Adrenal gland (tissue), 12 donors: ENCODE results near the gene TENM4. TPM values are rescaled to one million over a fixed set of nuclear protein-coding genes. Genes with fewer than 3 reads are reported as not detected.

Experiments
- DNase-seq, 7 donors: peaks; one replicate each; pipeline ENCODE4 v3.0.0-alpha.2; 2019 to 2020
- H3K27ac ChIP-seq, 5 donors: fragments of 200-600 bp; sonication (generic) in 4 of 5; 1 replicate in 3 of 5; 2 replicates in 2 of 5; pipeline versions ENCODE4 v1.5.1 to v1.8.0; 2016 to 2020; ENCODE audit warnings: mild to moderate bottlenecking in 1 of 5
- H3K27me3 ChIP-seq: fragments of 200-600 bp; 2 replicates; pipeline ENCODE4 v1.8.0; 2021
- H3K36me3 ChIP-seq, 2 donors: fragments of 200-600 bp; replicated peaks in 1 of 2; 1 replicate in 1 of 2; 2 replicates in 1 of 2; pipeline versions ENCODE4 v1.5.1 to v1.8.0; 2018 to 2022
- H3K4me1 ChIP-seq, 2 donors: fragments of 200-600 bp; replicated peaks in 1 of 2; 1 replicate in 1 of 2; 2 replicates in 1 of 2; pipeline versions ENCODE4 v1.5.1 to v1.8.0; 2018 to 2021
- H3K4me3 ChIP-seq, 4 donors: fragments of 200-600 bp; sonication (generic) in 3 of 4; one replicate each; pipeline ENCODE4 v1.5.1; 2016 to 2018
- H3K9me3 ChIP-seq, 3 donors: fragments of 200-600 bp; sonication (generic) in 1 of 3; replicated peaks in 1 of 3; 1 replicate in 2 of 3; 2 replicates in 1 of 3; pipeline versions ENCODE4 v1.5.1 to v1.8.0; 2016 to 2021
- POLR2A ChIP-seq, 2 donors: fragments of 450-650 bp; IDR thresholded peaks; one replicate each; pipeline ENCODE4 v1.6.1; 2017; ENCODE audit warnings: antibody characterized with exemption in 2 of 2, mild to moderate bottlenecking in 2 of 2, moderate library complexity in 1 of 2
- WGBS, 4 donors: extraction: QIAGEN DNeasy Blood & Tissue Kit in 2 of 4; methylation state at CpG; one replicate each; pipeline versions ENCODE4 v1.1.5 to v1.1.7; 2013 to 2017; 5-methylcytosine and 5-hydroxymethylcytosine counted together
- intact Hi-C, 2 donors: fragments of 100-400 bp; cut with DNase I; formaldehyde crosslinking; loops; one replicate each; pipeline versions ENCODE4 v1.14.1 to v1.15.0; 2022 to 2023
- polyA plus RNA-seq, 3 donors: library from polyadenylated mRNA; stranded (reverse); fragments of 200-250 nt in 2 of 3; fragments of 350-450 nt in 1 of 3; fragmentation: Illumina TruSeq in 1 of 3; extraction: RNeasy Lipid Tissue Mini Kit (QIAGEN cat#74804) in 1 of 3; gene quantifications; one replicate each; pipeline ENCODE4 v1.2.3, GENCODE V29; 2013 to 2014
- total RNA-seq, 9 donors: library from RNA; depleted of rRNA in 4 of 9; stranded (reverse); fragments of >200 nt in 4 of 9; fragments of 120-200 nt in 1 of 9; fragmentation: NEBNext Ultra II Directional in 1 of 9; extraction: Animal tissue kit (Norgen Biotek cat#: 25700) in 1 of 9; gene quantifications; one replicate each; pipeline versions ENCODE4 v1.1.0 to v1.2.4, GENCODE V29; 2013 to 2023
- TF ChIP-seq, protein P1 (sequence below), 6 experiments: fragments of 450-650 bp in 4 of 6; fragments of 200-600 bp in 2 of 6; sonication (generic) in 1 of 6; IDR thresholded peaks; 1 replicate in 5 of 6; 2 replicates in 1 of 6; pipeline versions ENCODE4 v1.5.1 to v1.8.0; 2016 to 2021; ENCODE audit warnings: antibody characterized with exemption in 6 of 6, mild to moderate bottlenecking in 2 of 6, moderate library complexity in 1 of 6
- donor health status: healthy with polysubstance abuse.
- donor health status: Bipolar disorder and iron deficiency.
- donor health status: DM: yes; HTN: yes; CAD: no.
- donor health status: DM: no; HTN: no; CAD: no.
- donor health status: DM: no; HTN: no; CAD: no.
- donor health status: DM: yes; HTN: yes; CAD: no.

The TENM4 gene
- total and polyA plus RNA-seq, 12 donors, result 0.74 to 24.9 (median 6.7) TPM

DNA sequence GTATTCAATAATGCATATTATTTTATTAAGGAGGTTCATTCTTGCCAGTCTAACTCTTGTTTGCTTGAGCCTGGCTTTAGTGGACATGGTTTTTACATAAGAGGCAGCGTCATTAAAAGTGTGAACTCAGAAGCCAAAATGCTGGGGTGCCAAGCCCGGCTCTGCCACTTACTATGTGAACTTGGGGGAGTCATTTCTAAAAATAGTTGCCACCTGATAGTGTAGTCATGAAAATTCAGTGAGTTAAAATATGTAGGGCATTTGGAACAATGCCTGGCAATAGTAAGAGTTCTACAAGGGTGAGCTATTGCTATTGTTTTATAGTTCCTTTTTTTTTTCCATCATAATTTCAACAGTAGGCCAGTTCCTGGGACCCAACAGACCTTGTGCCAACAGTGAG, 49.9 kb downstream of the TENM4 start:
- TF ChIP-seq, protein P1, sequence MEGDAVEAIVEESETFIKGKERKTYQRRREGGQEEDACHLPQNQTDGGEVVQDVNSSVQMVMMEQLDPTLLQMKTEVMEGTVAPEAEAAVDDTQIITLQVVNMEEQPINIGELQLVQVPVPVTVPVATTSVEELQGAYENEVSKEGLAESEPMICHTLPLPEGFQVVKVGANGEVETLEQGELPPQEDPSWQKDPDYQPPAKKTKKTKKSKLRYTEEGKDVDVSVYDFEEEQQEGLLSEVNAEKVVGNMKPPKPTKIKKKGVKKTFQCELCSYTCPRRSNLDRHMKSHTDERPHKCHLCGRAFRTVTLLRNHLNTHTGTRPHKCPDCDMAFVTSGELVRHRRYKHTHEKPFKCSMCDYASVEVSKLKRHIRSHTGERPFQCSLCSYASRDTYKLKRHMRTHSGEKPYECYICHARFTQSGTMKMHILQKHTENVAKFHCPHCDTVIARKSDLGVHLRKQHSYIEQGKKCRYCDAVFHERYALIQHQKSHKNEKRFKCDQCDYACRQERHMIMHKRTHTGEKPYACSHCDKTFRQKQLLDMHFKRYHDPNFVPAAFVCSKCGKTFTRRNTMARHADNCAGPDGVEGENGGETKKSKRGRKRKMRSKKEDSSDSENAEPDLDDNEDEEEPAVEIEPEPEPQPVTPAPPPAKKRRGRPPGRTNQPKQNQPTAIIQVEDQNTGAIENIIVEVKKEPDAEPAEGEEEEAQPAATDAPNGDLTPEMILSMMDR (IDR thresholded peaks at IDR 0.05), result no peak
- no peak for TF ChIP-seq POLR2A (IDR thresholded peaks at IDR 0.05)
- Histone ChIP-seq H3K36me3 (no peaks in the 10 kb centered on the region), H3K27me3 (no peaks in the 10 kb centered on the region), H3K4me3 (no peak overlapping the region), H3K27ac (no peak overlapping the region), H3K4me1 (no peaks in the 10 kb centered on the region), H3K9me3 (no peaks in the 10 kb centered on the region)
- 46 to 74% (median 49%) methylated on average over 2 of the region's 2 CpGs for WGBS, 4 donors
- DNase-seq, result no peak
- intact Hi-C loops, result no loop called here

DNA sequence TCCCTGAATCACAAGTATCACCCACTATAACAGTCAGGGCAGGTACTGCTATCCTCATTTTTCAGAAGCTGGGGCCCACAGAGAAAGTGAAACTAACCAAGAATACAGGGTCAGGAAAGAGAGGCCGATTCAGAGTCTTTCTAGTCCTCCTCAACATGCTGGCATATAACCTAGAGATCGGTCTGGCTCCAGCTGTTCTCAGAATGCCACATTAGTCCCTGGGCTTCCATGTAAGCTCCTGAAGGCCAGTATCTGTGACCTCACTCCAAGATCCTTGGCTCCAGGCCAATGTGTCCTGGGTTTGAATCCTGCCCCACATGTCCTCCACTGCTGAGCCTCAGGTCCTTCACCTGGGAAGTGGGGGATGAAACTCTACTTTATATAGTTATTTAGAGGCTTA, 50.4 kb downstream of the TENM4 start:
- Histone ChIP-seq H3K27ac (no peak overlapping the region), H3K4me3 (no peak overlapping the region), H3K4me1 (no peaks in the 10 kb centered on the region), H3K27me3 (no peaks in the 10 kb centered on the region), H3K36me3 (no peaks in the 10 kb centered on the region), H3K9me3 (no peaks in the 10 kb centered on the region)
- no peak for DNase-seq
- intact Hi-C loops, result no loop called here
- 83 to 100% (median 94%) methylated on average over 1 to 2 of the region's 2 CpGs for WGBS, 4 donors
- TF ChIP-seq, protein P1 (IDR thresholded peaks at IDR 0.05), result no peak
- no peak for TF ChIP-seq POLR2A (IDR thresholded peaks at IDR 0.05)

DNA sequence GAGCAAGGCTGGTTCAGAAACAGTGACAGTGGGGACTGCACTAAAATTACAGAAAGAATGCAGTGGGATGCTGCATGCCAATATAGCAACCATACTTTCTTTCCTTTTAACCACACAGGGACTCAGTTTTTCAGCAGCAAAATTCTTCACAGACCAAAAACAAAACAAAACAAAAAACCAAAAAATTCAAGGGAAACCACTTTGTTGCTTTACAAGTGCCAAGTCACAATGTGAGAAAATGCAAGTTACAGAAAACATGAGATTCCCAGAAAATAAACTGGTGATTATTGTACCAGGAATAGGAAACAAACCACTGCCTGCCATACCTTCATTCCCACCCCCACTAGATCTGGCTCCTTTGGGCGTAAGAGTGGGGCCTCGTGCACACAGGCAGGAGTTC, 52.6 kb downstream of the TENM4 start:
- no peaks in the 10 kb centered on the region for H3K4me1 ChIP-seq
- no peaks in the 10 kb centered on the region for H3K9me3 ChIP-seq
- no peak for DNase-seq
- 90 to 100% (median 94%) methylated on average over 2 of the region's 2 CpGs for WGBS, 4 donors
- H3K27ac ChIP-seq, result no peak overlapping the region
- TF ChIP-seq, protein P1 (IDR thresholded peaks at IDR 0.05), result no peak
- TF ChIP-seq POLR2A (IDR thresholded peaks at IDR 0.05), result no peak
- no peak overlapping the region for H3K4me3 ChIP-seq
- H3K27me3 ChIP-seq, result no peaks in the 10 kb centered on the region
- H3K36me3 ChIP-seq, result no peaks in the 10 kb centered on the region
- intact Hi-C loops, result no loop called here

DNA sequence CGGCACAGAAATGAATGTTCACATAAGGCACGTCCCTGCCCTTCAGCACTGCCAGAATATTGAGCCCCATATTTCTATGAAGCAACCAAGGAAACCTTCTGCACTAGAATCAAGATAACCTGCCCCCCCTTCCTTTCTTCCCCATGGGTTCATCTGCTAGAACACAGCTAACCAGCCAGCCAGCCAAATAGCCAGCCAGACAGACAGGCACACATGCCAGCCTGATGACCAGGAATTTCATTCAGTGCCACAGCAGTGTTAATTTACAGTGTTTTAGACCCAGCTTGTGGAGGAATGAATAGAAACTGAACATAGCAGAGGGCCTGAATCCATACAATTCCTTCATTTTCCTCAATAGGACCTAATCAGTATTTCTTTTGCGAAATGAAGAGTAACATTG, 57.0 kb downstream of the TENM4 start:
- H3K9me3 ChIP-seq, result no peaks in the 10 kb centered on the region
- 66 to 89% (median 83%) methylated on average over 3 of the region's 3 CpGs for WGBS, 4 donors
- H3K4me3 ChIP-seq, result no peak overlapping the region
- no peak overlapping the region for H3K27ac ChIP-seq
- no peaks in the 10 kb centered on the region for H3K27me3 ChIP-seq
- DNase-seq, result no peak
- no peaks in the 10 kb centered on the region for H3K4me1 ChIP-seq
- no peaks in the 10 kb centered on the region for H3K36me3 ChIP-seq
- intact Hi-C loops, result no loop called here
- no peak for TF ChIP-seq POLR2A (IDR thresholded peaks at IDR 0.05)
- TF ChIP-seq, protein P1 (IDR thresholded peaks at IDR 0.05), result no peak
